LNCAP (cell line): Measurements from ENCODE around the gene PLOD3.

Experiments
- TF ChIP-seq, protein P1 (sequence below): fragments of 450-650 bp; IDR thresholded peaks from 2 replicates; pipeline ENCODE4 v1.5.1; 2017; ENCODE audit warnings: mild to moderate bottlenecking

Gene PLOD3

DNA sequence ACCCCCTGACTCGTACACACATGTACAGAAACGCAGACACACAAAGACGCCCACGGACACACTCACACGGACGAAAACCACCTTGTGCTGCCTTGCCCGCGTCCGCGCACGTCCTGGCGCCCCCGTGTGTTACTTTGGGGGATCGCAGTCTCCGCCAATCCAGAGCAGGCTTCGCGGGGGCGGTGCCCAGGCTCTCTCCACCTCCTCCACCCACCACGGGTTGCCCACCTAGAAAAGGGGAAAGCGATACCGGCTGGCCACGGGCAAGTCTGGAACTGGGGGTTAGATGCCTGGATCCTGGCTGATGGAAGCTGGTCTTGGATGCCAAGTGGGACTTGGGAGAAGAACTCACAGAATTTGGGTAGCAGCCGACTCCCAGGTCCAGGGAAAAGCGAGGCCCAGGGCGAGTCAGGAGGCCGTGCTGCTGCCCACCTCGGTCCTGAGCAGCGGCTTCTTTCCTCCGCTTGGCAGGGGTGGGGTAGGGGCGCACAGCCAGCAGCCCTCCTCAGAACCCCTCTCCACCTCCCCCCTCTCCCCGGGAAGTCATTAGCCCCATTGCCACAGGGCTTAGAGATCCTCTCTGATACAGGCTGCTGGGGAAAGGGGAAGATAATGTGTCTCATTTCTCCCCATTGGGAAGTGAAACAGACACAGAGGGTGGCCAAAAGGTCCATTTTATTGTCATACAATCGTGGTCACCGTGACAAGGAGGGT lies 47.4 kb downstream of the PLOD3 start:
- TF ChIP-seq, protein P1, sequence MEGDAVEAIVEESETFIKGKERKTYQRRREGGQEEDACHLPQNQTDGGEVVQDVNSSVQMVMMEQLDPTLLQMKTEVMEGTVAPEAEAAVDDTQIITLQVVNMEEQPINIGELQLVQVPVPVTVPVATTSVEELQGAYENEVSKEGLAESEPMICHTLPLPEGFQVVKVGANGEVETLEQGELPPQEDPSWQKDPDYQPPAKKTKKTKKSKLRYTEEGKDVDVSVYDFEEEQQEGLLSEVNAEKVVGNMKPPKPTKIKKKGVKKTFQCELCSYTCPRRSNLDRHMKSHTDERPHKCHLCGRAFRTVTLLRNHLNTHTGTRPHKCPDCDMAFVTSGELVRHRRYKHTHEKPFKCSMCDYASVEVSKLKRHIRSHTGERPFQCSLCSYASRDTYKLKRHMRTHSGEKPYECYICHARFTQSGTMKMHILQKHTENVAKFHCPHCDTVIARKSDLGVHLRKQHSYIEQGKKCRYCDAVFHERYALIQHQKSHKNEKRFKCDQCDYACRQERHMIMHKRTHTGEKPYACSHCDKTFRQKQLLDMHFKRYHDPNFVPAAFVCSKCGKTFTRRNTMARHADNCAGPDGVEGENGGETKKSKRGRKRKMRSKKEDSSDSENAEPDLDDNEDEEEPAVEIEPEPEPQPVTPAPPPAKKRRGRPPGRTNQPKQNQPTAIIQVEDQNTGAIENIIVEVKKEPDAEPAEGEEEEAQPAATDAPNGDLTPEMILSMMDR = peak; percentile 97

DNA sequence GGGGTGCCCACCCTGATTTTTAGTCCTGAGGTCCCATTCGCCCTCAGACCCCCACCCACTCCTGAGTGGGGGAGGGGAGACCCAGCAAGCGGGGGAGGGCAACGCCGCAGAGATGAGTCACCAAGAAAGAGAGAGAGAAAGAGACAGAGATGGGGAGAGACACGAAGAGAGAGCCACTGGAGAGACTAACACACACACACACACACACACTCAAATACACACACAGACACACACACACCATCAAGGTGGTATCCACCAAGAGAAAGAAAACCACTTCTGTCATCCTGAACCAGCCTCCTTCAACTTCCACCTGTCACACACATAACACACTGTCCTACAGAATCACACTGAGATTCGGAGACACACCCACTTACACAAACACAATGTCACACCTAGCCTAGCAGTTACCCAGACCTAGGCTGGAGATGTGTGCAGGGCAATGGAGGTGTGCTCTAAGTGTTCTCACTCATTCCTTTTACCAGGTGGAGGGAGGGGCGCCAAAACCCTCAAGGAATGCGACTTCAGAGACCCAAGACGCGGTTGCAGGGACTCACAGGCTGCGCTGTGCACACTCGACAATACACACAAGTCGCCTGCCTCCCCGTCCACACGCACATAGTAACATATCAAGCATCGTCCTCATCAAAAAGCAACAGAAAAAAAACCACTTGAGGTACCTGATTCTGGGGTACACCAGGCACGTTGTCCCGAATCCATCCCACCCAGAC lies 48.1 kb downstream of the PLOD3 start:
- TF ChIP-seq, protein P1 = no peak

DNA sequence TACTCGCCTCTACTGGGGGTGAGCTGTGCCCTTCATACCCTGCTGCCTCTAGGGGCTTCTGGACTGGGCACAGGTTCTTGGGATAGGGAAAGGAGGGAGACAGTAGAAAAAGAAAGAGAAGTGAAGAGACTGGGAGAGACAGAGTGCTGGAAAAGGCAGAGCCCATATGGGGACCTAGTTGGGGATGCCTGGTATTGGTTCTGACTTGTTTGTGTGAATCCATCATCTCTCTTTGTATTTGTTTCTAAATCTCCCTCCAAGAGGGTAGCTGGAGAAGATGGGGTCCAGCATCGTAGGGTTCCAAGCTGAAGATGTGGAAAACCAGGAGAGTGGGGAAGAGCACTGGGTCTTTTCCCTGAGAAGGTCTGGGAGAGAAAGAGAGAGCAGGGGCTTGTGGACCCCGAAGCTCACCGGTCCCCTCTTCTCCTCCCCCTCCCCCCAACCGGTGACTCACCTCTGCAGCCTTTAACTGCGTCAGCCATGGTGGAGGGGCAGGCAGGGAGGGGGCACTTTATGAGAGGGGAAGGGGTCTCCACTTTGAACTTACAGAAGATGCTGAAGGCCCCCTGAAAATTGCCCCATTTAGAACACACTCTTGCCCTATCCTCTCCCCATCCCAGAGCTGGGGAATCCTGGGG lies 48.9 kb downstream of the PLOD3 start:
- TF ChIP-seq, protein P1 = no peak

DNA sequence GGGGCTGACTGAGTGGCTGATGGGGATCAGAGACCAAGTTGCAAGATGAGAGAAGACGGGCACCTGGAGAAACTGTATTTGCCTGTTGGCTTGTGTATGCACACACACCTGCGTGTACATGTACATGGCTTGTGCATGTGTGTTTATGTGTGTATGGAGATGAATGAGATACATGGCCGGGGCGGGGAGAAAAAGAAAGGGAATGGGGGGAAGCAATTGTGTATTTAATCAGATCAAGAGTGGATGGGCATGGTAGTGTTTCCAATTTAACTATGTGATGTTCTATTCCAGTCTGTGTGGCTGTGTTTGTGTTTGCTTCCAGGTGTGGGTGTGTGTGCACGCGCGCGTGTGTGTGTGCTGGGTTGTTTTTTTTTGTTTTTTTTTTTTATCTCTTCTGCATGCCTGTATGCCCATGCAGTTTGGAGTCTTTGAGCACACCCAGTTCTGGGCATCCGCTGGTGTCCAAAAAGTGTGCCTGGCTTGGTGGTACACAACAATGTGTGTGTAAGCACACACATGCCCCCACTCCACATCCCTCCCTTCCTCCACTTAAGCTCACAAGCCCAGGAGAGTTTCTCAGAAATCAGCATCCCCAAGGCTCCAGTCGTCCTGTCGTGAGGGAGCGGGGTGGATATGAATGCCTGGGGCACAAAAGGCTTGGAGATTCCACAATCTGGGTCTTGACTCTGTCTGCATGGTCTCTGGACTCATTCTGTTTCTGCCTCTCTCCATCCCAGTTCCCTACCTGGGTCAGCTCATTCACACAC lies 49.6 kb downstream of the PLOD3 start:
- TF ChIP-seq, protein P1 = no peak

DNA sequence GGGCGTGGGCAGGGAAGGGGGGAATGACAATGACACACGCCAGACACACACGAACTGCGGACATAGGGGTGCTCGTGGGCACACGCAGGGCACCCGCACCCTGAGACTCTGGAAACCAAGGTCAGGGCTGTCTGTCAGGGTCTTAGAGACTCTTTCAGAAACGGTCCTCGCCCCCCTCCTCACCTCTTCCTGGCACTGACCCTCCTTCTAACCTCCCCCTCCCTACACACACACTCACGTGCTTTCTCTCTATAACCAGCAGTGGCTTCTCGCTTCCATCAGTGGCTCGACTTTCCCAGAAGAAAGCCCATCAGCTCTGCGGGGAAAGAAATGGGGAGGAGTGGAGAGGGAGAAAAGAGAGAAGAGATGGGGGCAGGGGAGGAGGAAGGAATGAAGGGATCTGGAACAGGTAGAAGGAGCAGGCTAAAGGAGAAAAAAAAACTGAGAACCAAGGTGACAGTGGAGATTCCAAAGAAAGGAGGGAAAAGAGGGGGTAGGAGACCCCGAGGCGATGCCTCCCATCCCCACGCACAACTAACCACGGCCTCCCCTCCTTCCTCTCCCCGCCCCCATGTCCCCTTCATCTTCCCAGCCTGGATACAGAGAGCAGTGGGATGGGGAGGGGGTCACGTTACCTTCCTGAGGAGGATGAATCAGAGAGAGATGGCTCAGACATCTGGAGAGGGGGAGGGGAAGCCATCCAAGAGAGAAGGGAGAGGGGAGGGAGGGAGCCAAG lies 50.3 kb downstream of the PLOD3 start:
- TF ChIP-seq, protein P1 = no peak

DNA sequence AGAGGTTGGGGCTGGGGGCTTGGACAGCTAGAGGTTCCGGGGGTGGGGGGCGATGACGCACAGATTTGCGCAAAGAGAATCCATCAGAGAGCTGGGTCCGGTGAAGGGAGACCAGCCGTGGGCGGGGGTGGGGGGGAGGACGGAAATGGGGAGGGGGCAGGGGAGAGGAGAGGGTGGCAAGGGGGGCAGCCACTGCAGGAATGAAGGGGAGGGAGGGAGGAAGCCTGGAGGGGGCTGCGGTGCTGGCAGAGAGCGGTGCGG lies 50.8 kb downstream of the PLOD3 start:
- TF ChIP-seq, protein P1 = no peak
